Measurements from ENCODE around the gene IFT122.
"Not testable (repeated sequence)": the region's sequence is repeated elsewhere in the genome, so short reads cannot be mapped to it uniquely, and the experiment has no call there.

Gene IFT122

DNA sequence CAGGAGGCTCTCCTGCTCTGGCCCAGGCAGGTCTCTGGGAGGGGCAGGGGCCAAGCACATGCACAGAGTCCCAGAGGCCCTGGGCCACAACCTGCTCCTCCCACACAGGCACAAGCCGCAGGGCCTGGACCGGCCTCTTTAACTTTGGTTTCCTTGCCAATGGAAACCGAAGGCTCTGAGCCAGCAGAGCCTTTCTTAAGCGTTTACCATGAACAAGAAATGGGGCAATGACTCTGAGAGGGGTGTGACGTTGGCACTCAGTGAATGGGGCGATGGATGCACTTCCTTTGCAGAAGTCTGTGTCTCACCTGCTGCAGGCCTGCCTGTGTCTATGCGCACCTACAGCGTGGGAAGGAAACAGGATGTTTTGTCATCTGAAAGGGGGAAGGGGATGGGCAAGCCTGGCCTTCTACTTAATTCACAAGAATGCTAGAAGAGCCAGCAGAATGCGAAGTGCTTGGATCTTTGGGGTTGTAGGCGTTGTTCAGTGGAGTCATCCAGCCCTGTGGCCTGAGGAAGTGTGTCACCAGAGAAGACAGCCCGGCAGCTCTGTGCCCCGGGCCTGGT is 41.8 kb downstream of the IFT122 start:
- Histone ChIP-seq H3K4me3 (ENCODE audit: low read depth, low read length) (no peak overlapping the region), H3K27me3 (no peaks in the 10 kb centered on the region), H3K36me3 (peaks cover 9% of the 10 kb centered on the region; the same call in 1 of the 2 replicates), H3K4me1 (peaks cover 9% of the 10 kb centered on the region), H3K9me3 (no peaks in the 10 kb centered on the region)
- TF ChIP-seq, protein P1, sequence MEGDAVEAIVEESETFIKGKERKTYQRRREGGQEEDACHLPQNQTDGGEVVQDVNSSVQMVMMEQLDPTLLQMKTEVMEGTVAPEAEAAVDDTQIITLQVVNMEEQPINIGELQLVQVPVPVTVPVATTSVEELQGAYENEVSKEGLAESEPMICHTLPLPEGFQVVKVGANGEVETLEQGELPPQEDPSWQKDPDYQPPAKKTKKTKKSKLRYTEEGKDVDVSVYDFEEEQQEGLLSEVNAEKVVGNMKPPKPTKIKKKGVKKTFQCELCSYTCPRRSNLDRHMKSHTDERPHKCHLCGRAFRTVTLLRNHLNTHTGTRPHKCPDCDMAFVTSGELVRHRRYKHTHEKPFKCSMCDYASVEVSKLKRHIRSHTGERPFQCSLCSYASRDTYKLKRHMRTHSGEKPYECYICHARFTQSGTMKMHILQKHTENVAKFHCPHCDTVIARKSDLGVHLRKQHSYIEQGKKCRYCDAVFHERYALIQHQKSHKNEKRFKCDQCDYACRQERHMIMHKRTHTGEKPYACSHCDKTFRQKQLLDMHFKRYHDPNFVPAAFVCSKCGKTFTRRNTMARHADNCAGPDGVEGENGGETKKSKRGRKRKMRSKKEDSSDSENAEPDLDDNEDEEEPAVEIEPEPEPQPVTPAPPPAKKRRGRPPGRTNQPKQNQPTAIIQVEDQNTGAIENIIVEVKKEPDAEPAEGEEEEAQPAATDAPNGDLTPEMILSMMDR (IDR thresholded peaks at IDR 0.05; ENCODE audit: low read depth, low read length), result no peak
- DNase-seq, result peak; percentile 62

DNA sequence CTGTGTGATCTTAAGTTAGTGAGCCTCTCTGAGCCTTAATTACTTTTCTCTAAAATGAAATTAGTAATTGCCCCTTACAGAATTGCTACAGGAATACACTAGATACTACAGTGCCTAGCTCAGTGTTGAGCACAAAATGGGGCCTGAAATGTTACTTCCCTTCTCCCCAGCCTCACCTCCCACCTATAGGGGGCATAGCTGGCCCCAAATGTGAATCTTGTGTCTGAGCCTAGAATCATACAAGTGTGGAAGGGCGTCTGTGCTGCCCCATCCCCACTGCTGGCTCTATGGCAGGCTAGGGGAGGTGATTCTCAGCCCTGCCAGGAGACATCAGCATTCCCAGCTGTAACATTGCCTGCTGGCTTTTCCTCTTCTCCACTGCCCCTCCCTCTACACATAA is 42.7 kb downstream of the IFT122 start:
- Histone ChIP-seq H3K4me3 (ENCODE audit: low read depth, low read length) (no peak overlapping the region), H3K4me1 (peaks cover 9% of the 10 kb centered on the region), H3K36me3 (peaks cover 7% of the 10 kb centered on the region; the same call in 1 of the 2 replicates), H3K27me3 (no peaks in the 10 kb centered on the region), H3K9me3 (no peaks in the 10 kb centered on the region)
- peak; percentile 35 for DNase-seq
- TF ChIP-seq, protein P1 (IDR thresholded peaks at IDR 0.05; ENCODE audit: low read depth, low read length), result peak; percentile 54

DNA sequence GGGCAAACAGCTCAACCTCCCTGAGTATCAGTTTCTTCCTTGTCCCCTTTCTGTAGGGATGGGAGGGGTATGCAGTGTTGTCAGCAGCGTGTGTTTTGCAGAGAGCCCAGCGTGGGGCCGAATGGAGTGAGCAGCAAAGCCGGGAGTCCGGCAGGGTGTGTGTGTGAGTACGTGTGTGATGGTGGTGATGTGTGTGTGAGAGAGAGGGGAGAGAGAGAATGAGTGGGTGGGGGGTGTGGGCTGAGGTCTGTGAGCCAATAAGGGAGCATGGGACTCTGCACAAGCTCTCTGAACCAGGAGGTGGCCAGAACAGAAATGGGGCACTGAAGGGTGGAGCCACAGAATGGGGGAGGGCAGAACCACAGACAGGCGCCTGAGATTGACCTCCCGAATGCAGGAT is 43.8 kb downstream of the IFT122 start:
- no peaks in the 10 kb centered on the region for H3K9me3 ChIP-seq
- H3K36me3 ChIP-seq, result 0 out of 2 replicates have a peak, but pooled peaks cover 4% of the 10 kb centered on the region
- TF ChIP-seq, protein P1 (IDR thresholded peaks at IDR 0.05; ENCODE audit: low read depth, low read length), result no peak
- no peaks in the 10 kb centered on the region for H3K27me3 ChIP-seq
- DNase-seq, result no peak
- H3K4me1 ChIP-seq, result peaks cover 9% of the 10 kb centered on the region
- no peak overlapping the region for H3K4me3 ChIP-seq (ENCODE audit: low read depth, low read length)

DNA sequence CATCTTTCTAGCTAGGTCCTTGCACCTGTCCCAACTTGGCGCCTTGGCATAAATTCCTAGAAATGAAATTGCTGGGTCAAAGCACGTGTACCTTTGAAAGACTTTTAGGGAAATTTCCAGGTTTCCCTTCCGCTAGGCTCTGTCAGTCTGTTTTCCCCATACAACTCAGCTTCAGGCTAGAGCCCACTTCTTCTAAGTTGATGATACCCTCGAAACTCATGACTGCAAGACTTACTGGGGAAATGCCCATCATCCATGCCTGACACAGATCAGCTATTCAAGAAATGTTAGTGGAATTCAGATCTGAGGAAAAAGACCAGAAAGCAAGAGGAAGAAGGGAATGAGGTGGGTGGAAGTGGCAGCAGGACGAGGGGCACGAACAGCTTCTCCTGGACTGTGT is 45.1 kb downstream of the IFT122 start:
- DNase-seq; H3K4me1 ChIP-seq; H3K36me3 ChIP-seq; H3K4me3 ChIP-seq (ENCODE audit: low read depth, low read length); H3K27me3 ChIP-seq; H3K9me3 ChIP-seq: not testable (repeated sequence)

DNA sequence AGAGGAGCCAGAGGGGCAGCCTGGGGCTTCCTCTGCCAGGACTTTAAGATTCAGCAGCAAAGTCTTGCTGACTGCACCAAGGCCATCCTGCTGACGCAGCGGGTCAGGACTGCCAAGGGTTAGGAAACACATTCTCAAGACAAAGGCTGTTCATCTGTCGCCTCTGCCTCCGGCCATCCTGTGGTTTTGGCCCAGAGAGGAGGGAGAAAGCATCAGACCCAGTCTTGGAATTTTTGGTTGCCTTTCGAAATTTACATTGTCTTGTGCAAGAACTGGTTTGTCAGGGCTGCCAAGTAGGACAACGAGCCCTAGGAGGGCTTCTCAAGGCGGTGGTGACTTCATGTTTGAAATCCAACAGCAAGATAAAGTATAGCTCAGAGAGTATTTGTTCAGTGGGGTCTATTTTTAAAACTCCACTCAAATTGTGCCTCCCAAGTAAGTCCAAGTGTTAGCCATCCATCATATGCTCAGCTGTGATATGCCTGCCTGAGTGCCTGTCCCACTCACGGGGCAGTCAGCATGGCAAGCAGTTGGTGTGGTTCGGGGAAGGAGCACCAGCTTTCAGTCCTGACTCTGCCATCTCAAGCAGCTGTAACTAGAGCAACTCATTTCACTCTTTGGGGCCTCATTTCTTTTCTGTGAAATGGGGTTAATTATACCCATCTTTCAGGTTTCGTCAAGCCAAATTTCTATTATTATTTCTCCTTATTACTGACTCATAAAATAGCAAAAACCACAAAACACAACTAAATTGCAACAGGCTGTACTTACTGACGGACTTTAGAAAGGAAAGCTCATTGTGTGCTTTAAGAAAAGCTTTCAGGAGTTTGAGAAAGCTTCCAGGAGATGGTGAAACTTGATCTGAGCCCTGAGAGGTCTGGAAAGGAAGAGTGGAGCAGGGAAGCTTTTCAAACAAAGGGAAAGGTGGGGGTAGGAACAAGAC is 46.0 kb downstream of the IFT122 start:
- no peaks in the 10 kb centered on the region for H3K36me3 ChIP-seq
- no peaks in the 10 kb centered on the region for H3K27me3 ChIP-seq
- peaks cover 14% of the 10 kb centered on the region for H3K4me1 ChIP-seq
- no peaks in the 10 kb centered on the region for H3K9me3 ChIP-seq
- TF ChIP-seq, protein P1 (IDR thresholded peaks at IDR 0.05; ENCODE audit: low read depth, low read length), result no peak
- no peak for DNase-seq
- no peak overlapping the region for H3K4me3 ChIP-seq (ENCODE audit: low read depth, low read length)

DNA sequence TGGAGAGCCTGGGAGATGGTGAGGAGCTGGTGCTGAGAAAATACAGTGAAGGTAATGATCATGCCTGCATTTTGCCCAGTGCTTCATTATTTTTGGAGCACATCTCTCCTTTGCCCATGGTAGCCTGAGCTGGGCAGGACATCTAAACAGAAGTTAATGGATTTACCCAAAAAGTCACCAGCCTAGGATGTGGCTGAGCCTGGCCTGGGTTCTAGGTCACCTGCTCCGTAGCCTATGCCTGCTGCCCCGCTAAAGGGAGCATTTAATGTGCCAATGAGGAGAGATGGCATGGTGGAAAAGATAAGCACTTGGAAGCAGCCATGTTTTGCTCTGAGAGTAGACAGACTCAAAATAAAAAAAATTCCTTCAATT is 46.6 kb downstream of the IFT122 start:
- H3K4me3 ChIP-seq (ENCODE audit: low read depth, low read length), result no peak overlapping the region
- TF ChIP-seq, protein P1 (IDR thresholded peaks at IDR 0.05; ENCODE audit: low read depth, low read length), result no peak

More for the DNA sequence above, 46.6 kb downstream of the IFT122 start:
- Histone ChIP-seq H3K4me1 (peaks cover 11% of the 10 kb centered on the region), H3K27me3 (no peaks in the 10 kb centered on the region), H3K36me3 (no peaks in the 10 kb centered on the region), H3K9me3 (no peaks in the 10 kb centered on the region)
- DNase-seq, result no peak
